OCI-LY3 (cell line): ENCODE results near the gene LARGE1.

Source experiments
- CTCF ChIP-seq: fragments of 200-600, 300-600 bp; sonication (generic); IDR thresholded peaks from 2 replicates; pipeline ENCODE4 v1.5.1; 2014; ENCODE audit warnings: antibody characterized with exemption, low read length, low read depth
- EZH2phosphoT487 ChIP-seq: fragments of 200-600 bp; shearing (Covaris generic); IDR thresholded peaks from 2 replicates; pipeline ENCODE4 v1.6.1; 2018; ENCODE audit warnings: antibody characterized with exemption, mixed run types, low read depth

DNA sequence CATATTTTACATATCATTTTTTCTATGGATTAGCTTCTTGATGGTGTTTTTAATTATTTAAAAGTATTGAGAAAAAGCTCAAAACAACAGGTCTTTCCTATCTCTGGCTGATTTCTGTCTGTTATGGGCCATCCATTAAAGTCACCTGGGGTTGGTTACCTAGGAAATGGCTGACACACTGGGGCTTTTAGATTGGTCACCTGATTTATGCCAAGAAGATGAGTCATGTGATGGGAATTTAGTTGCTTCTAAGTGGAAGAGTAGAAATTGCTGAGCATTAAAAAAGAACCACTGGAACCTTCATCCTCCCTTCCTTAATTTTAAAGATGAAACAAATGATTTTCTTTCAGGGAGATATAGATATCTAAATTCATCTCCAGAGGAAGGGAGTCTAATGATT lies 48.8 kb upstream of the LARGE1 start:
- TF ChIP-seq EZH2phosphoT487 (no peak), CTCF (no peak)
